Erythroblast (primary cell): ENCODE measurements around the gene B4GALNT4.
"Not testable (repeated sequence)": the region's sequence is repeated elsewhere in the genome, so short reads cannot be mapped to it uniquely, and the experiment has no call there.

Experiments used
- DNase-seq, 2 experiments: peaks; one replicate each; lab custom pipeline; 2025; lab: John Stamatoyannopoulos, UW
- GATA1 ChIP-seq: IDR thresholded peaks from 2 replicates; pipeline ENCODE4 v1.6.1; 2011; ENCODE audit warnings: low read depth, mild to moderate bottlenecking, control low read depth, low read length, moderate library complexity
- POLR2A ChIP-seq: IDR thresholded peaks from 2 replicates; pipeline ENCODE4 v1.6.1; 2011; ENCODE audit warnings: mild to moderate bottlenecking, low read length

The B4GALNT4 gene

DNA sequence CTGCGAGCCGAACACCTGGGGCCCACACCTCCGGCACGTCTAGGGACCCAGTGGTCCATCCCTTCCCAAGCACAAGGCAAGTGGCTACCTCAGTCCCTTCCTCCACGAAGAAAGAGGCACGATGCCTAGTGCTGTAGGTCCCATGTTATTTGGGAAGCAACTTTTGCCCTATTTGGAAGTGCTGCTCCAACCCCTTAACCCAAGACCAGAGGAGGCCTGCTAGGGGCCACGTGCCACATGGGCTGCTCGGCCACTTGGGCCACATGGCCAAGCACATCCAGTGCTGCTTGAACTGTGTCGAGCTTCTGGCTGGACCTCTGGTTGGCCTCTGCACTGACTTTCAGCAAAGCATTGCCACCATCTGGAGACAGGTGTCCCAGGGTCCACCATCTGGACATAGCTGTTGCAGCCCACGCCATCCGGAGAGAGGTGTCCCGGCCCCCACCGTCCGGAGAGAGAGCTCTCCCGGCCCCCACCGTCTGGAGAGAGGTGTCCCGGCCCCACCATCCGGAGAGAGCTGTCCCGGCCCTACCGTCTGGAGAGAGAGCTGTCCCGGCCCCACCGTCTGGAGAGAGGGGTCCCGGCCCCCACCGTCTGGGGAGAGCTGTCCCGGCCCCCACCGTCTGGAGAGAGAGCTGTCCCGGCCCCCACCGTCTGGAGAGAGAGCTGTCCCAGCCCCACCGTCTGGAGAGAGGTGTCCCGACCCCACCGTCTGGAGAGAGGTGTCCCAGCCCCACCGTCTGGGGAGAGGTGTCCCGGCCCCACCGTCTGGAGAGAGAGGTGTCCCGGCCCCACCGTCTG is 6.5 kb upstream of the B4GALNT4 start:
- DNase-seq = no peak
- TF ChIP-seq POLR2A (no peak), GATA1 (no peak)

DNA sequence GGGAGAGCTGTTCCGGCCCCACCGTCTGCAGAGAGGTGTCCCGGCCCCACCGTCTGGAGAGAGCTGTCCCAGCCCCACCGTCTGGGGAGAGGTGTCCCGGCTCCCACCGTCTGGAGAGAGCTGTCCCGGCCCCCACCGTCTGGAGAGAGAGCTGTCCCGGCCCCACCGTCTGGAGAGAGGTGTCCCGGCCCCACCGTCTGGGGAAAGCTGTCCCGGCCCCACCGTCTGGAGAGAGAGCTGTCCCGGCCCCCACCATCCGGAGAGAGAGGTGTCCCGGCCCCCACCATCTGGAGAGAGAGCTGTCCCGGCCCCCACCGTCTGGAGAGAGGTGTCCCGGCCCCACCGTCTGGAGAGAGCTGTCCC is 5.9 kb upstream of the B4GALNT4 start:
- not testable (repeated sequence) for DNase-seq

DNA sequence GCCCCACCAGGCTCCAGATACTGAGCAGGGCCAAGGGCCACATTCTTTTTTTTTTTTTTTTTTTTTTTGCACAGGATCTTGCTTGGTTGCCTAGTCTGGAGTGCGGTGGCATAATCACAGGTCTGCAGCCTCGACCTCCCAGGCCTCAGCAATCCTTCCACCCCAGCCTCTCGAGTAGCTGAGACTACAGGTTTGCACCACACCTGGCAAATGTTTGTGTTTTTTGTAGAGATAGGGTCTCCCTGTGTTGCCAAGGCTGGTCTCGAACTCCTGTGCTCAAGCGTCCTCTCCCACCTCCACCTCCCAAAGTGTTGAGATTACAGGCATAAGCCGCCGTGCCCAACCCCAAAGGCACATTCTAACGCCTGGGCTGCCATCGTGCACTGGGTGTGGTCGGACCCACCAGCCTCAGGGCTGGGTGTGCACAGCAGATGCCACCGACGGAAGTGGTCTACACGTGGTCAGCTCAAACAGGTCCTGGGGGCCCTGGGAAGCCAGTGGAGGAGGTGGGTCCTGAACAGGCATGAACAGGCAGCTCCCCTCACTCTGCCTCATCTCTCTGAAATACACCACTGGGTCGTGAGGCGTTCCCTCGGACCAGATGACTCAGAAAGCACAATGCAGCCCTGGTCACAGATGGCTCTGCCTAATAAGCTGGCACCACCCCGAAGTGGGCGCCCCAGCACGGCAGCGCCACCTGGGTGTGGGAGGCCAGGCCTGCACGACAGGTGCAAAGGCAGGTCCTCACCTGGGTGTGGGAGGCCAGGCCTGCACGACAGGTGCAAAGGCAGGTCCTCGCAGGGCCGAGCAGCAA is 5.1 kb upstream of the B4GALNT4 start:
- TF ChIP-seq GATA1 (no peak), POLR2A (no peak)
- DNase-seq = no peak

DNA sequence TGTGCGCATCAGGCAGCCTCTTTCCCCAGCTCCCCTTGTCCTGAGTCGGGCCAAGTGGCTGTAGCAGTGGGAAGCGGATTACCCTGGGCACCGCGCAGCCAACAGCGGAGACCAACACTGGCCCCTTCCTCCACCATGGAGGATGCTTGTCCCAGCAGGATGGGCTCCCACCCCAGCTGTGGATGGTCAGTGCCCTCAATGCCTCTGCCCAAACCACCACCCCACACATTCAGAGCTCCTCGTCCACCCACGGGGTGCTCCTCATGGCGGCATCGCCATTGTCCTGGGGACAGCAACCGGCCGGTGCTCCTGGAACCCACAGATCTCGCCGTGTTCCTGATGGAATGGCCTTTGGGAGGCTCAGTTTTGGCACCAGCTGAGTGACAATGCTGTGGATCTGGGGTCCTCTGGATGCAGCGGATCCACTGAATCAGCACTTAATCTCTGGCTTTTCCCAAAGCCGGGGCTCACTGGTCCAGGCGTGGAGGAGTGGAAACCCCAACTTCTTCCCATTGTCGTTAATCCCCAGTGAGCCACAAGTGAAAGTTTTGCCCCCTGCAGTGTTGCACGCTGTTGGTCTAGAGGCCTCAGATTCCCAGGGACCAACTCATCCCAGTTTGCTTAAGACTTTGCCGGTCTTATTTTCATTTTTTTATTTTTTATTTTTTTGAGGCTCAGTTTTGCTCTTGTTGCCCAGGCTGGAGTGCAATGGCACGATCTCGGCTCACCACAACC is 4.1 kb upstream of the B4GALNT4 start:
- TF ChIP-seq GATA1 = no peak
- TF ChIP-seq POLR2A = no peak
- DNase-seq = no peak

DNA sequence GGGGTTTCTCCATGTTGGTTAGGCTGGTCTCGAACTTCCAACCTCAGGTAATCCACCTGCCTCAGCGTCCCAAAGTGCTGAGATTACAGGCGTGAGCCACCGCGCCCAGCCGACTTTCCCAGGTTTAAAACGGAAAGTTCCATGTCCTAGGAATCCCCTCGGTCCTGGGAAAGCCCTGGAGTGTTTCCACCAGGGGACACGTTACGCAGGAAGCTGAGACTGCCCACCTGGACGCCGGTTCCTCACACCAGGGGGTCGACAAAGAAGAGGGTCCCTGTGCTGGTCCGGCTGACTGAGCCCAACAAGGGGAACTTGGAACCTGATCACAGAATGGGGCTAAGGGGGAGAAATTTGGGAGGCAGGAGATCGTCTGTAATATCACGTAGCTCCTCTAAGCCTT is 3.5 kb upstream of the B4GALNT4 start:
- no peak for DNase-seq
- TF ChIP-seq POLR2A (no peak), GATA1 (no peak)

DNA sequence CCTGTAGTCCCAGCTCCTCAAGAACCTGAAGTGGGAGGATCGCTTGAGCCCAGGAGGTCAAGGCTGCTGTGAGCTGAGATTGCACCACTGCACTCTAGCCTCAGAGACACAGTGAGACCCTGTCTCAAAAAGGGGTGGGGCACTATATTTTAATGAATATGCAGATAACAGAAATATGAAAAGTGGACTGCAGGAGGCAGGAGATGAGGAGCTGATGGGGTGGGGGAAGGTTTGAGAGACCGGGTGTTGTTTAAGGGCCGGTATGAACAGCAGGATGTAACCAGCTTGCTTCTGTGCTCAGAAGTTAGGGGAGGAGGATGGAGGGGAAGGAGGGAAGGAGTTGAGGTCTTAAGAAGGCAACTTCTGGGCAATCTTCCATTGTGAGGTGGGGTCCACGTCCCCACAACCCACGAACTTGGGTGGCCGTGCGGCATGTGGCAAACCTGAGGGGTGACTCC is 1.3 kb upstream of the B4GALNT4 start:
- TF ChIP-seq POLR2A (no peak), GATA1 (no peak)
- no peak for DNase-seq

DNA sequence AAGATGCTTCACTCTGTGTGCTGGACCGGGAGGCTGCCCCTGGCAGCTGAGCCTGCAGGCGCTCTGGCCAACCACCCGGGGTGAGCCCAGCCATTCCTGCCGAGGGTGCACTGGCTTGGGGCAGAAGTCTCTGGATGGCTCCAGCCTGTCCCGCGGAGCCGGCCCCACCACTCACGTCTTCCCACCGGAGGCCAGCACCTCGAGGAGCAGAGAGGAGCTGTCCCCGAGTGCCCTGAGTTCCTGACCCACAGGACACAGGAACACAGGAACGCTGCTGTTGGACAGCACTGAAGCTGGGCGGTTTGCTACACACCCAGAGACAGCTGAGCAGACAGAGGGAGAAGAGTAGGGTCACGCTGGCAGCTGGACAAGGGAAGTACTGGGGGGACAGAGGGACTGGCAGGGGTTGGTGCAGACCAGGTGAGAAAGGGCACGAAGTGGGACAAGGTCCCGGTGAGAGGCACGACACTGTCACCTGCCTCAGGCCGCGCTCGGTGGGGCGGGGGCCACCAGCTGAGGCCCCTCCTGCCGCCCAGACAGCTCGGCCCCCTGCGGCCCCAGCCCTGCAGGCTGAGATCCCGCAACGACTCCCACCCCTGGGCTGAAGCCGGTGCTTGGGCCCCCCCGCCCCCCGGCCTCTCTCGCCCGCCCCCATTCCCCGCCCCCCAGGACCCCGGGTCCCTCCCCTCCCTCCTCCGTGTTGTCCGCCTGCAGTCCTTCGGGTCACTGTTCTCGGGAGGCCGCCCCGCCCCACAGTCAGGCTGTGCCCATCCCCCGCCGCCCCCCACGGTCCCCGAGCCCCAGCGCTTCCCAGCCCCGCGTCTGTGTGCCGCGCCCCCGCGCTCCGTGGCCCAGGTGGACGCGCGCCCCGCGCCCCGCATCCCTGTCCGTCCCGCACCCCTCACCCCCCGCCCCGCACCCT is 624 bp upstream of the B4GALNT4 start:
- no peak for TF ChIP-seq POLR2A
- no peak for TF ChIP-seq GATA1
- DNase-seq = no peak

DNA sequence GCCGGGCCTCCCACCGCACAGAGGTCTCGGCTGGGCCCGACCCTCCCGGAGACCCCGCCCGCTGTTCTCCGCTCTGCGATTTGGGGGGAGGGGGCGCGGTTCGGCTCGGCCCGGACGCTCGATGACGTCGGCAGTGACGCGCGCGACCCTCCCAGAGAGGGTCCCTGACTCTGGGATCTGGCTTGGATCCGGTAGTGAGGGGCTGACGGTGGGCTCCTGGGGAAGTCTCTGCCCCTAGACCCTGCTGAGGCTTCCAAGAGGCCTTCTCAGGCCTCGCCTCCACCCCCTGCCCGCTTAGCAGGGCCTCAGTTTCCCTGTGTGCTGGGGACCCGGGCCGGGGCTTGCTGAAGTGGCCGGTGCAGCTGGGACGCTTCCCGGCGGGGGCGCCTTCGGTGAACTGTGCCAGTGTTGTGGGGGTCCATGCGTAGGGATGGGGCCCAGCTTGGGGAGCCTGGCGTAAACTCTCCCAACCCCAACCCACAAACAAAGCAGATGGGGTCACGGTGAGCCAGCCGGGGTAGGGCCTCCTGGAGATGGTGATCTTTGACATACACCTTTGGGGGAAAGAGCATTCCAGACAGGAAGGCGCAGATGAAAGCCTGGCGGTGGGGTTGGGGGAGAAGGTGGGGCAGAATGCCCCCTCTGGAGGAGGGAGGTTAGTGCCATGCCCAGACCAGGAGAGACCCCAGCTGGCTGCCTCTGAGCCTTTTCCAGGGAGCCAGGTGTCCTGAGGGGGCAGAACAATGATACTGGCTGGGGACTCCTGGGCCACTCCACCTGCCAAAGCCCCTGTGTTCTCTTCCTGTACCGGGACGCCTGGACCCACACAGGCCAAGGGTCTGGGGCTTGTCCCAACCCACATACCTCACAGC is 1.0 kb downstream of the B4GALNT4 start:
- TF ChIP-seq POLR2A (no peak), GATA1 (no peak)

DNA sequence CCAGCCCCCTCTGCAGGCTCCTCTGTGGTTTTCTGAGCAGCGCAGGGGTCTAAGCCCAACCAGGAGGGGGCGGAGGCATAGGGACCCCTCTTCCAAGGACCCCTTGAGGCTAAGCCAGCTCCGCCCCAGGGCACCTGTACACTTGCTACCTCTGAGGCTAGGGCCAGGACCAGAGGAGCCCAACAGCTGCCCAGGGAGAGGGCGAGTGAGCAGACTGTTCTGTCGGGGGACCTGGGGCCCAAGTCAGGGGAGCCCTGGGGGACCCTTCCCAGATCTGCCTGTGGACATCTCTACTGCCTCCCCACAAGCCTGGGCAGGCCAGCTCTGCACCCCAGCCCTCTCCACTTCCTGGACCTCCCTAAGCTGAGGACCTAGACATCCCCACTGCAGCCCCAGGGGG is 1.8 kb downstream of the B4GALNT4 start:
- DNase-seq = no peak
- TF ChIP-seq GATA1 (no peak), POLR2A (no peak)

More for the DNA sequence above, 1.0 kb downstream of the B4GALNT4 start:
- no peak for DNase-seq

DNA sequence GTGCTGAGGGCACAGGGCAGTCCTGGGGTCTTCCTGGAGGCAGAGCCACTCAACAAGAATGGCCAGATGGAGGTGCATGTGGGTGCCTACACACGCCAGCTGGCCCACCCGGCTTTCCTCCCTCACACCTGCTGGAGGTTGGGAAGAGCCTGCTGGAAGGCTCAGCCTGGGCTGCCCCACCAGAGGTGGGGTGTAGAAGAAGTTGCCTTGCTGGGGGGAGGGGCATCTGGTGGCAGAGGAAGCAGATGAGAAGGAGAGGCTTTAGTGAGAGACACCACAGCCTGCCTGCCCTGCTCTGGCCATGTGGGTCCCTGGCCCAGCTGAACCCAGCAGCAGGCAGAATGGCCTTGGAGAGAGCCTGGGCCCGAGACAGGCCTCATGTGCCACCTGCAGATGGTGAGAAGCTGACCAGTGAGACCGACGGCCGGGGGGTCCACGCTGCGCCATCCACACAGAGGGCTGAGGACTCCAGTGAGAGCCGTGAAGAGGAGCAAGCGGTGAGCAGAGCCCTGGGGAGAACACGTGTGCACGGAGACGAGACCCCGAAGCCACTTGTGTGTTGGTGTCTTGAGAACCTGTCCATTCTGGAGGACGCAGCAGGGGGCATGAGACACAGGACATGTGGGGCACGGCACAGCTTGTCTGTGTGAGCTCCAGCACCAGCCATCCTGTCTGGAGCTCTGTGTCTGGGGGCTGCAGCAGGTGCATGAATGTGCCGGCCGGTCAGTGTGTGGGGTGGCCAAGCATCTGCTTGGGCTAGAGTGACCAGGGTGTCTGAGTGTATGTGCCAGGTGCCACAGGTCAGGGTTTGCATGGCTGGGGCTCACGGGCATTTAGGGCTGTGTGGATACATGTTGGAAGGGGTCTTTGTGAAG is 2.7 kb downstream of the B4GALNT4 start:
- no peak for TF ChIP-seq GATA1
- no peak for TF ChIP-seq POLR2A
- DNase-seq = no peak

DNA sequence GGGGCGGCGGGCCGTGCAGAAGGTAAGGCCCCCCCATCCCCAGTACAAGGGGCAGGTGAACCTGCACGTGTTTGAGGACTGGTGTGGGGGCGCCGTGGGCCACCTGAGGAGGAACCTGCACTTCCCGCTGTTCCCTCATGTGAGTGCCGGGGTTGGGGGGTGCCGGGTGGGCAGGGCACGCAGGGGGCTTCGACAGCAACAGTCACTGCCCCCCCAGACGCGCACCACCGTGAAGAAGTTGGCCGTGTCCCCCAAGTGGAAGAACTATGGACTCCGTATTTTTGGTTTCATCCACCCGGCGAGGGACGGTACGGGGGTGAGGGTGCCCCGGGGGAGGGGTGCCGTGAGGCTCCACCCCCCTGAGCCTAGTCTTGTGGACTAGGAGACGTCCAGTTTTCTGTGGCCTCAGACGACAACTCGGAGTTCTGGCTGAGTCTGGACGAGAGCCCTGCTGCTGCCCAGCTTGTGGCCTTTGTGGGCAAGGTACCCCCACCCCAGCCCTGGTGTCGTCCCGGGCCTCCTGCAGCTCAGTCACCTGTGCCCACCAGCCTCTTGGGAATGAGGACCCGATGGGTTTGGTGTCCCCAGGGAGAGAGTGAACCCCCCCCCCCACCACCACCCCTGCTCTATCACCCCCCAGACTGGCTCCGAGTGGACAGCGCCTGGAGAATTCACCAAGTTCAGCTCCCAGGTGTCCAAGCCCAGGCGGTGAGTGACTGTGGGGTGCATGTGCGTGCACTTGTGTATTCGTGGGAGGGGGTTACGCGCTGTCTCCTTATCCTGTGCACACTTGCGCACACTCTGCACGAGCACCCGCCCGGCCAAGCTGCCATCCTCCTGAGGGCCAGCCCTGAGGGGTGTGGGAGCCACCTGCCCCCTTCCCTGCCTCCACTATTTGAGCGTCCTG is 3.8 kb downstream of the B4GALNT4 start:
- TF ChIP-seq POLR2A (no peak), GATA1 (no peak)
- no peak for DNase-seq
